ENCODE results near the gene GPR68.

The GPR68 gene

DNA sequence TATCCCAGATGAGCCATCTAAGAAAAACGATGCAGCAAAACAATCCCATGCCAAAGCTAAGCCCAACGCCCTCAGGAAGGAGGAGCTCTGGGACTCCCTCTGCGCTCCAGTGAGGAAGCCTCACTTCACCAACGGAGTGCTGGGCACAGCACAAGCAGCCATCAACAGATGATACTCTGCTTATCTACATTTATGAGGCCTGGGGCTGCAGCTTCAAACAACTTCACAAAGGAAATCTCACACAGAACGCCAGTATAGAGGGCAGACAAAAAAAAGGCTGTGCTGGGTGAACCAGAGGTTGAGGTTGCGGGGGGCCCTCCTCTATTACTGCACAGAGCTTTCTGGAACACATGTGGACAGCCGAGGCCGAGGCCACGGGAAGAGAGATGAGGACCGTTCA is 34.9 kb upstream of the GPR68 start:
- Histone ChIP-seq H3K4me3 (ENCODE audit: low read length, poor library complexity, severe bottlenecking) (no peak overlapping the region), H3K9me2 (replicated peaks; ENCODE audit: low read depth, low read length) (no peaks in the 10 kb centered on the region), H4K20me1 (ENCODE audit: insufficient read depth, low read length, poor library complexity, severe bottlenecking) (no peaks in the 10 kb centered on the region), H3K27me3 (ENCODE audit: insufficient read depth, low read length, poor library complexity, severe bottlenecking) (no peaks in the 10 kb centered on the region), H3K79me2 (ENCODE audit: insufficient read depth, low read length) (no peaks in the 10 kb centered on the region), H3K4me1 (ENCODE audit: insufficient read depth, low read length, poor library complexity, severe bottlenecking) (peaks cover 17% of the 10 kb centered on the region), H3K9me3 (ENCODE audit: insufficient read depth, low read depth, low read length) (no peaks in the 10 kb centered on the region), H3F3A (ENCODE audit: low read depth) (no peaks in the 10 kb centered on the region), H3K4me2 (ENCODE audit: low read depth, low read length, poor library complexity, severe bottlenecking) (no peak overlapping the region), H2AFZ (ENCODE audit: low read length) (no peak overlapping the region), H3K36me3 (ENCODE audit: insufficient read depth, low read length) (peaks cover 95% of the 10 kb centered on the region), H3K9ac (ENCODE audit: low read depth, low read length, poor library complexity, severe bottlenecking) (no peak overlapping the region)
- TF ChIP-seq CTCF (conservative IDR thresholded peaks at IDR 0.05; ENCODE audit: low read length), result no peak
- no peak for TF ChIP-seq EZH2phosphoT487 (IDR thresholded peaks at IDR 0.05; ENCODE audit: borderline replicate concordance)

- H3K79me2 ChIP-seq (ENCODE audit: insufficient read depth, low read length), result no peaks in the 10 kb centered on the region
- no peak overlapping the region for H3K4me3 ChIP-seq (ENCODE audit: low read length, poor library complexity, severe bottlenecking)
- no peak overlapping the region for H2AFZ ChIP-seq (ENCODE audit: low read length)
- no peak for TF ChIP-seq CTCF (conservative IDR thresholded peaks at IDR 0.05; ENCODE audit: low read length)
- TF ChIP-seq EZH2phosphoT487 (IDR thresholded peaks at IDR 0.05; ENCODE audit: borderline replicate concordance), result no peak
- H3K9me2 ChIP-seq (replicated peaks; ENCODE audit: low read depth, low read length), result no peaks in the 10 kb centered on the region
- H3K9ac ChIP-seq (ENCODE audit: low read depth, low read length, poor library complexity, severe bottlenecking), result no peak overlapping the region
- H3K9me3 ChIP-seq (ENCODE audit: insufficient read depth, low read depth, low read length), result no peaks in the 10 kb centered on the region
- no peak overlapping the region for H3K4me2 ChIP-seq (ENCODE audit: low read depth, low read length, poor library complexity, severe bottlenecking)
- no peaks in the 10 kb centered on the region for H3K27me3 ChIP-seq (ENCODE audit: insufficient read depth, low read length, poor library complexity, severe bottlenecking)
- H3K4me1 ChIP-seq (ENCODE audit: insufficient read depth, low read length, poor library complexity, severe bottlenecking), result peaks cover 8% of the 10 kb centered on the region
- no peaks in the 10 kb centered on the region for H4K20me1 ChIP-seq (ENCODE audit: insufficient read depth, low read length, poor library complexity, severe bottlenecking)
- peaks cover 95% of the 10 kb centered on the region for H3K36me3 ChIP-seq (ENCODE audit: insufficient read depth, low read length)
- H3F3A ChIP-seq (ENCODE audit: low read depth), result no peaks in the 10 kb centered on the region
Measured at GRCh38 chr14:91278383-91278715, 33.8 kb upstream of the GPR68 start.

DNA sequence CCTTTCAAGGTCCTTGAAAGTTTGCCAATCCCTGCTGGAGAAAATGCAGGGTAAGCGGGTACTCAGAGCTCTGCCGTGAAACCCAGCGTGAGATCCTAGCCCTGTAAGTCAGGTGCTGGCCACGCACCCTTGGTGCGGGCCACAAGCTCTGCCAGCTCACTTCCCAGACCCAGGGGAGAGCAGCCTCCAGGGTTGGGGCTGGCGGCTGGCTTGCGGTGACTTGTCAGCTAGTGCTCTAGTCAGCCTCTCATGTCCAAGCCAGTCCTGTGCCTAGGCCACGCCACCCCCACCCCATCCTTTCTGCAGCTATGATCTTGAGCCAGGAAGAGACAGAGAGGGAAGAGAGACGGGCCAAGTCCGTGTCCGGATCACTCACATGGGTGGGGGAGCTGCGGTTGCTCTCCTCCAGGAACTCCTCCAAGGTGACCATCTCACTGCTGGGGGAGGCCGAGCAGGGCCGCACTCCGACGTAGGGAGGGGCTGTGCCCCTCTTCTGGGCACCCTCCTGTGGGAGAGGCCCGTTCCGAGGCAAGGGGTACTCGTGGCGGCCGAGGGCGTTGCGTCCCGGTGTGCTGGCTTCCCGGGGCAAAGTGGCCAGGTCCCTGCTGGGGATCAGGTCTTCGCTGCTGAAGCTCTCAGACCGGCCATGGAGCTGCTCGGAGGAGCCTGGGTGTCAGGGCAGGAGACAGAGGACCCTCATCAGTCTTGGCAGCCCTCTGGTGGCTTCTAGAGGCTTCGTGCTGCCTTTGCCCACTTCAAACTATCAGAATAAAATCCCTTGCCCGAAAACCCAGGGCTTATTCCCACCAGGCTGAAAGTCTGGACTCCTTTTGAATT is 33.3 kb upstream of the GPR68 start:
- Histone ChIP-seq H3K79me2 (ENCODE audit: insufficient read depth, low read length) (no peaks in the 10 kb centered on the region), H3K4me1 (ENCODE audit: insufficient read depth, low read length, poor library complexity, severe bottlenecking) (peaks cover 5% of the 10 kb centered on the region), H3K4me3 (ENCODE audit: low read length, poor library complexity, severe bottlenecking) (no peak overlapping the region), H3K9me3 (ENCODE audit: insufficient read depth, low read depth, low read length) (no peaks in the 10 kb centered on the region), H3K9ac (ENCODE audit: low read depth, low read length, poor library complexity, severe bottlenecking) (no peak overlapping the region), H4K20me1 (ENCODE audit: insufficient read depth, low read length, poor library complexity, severe bottlenecking) (no peaks in the 10 kb centered on the region), H3K4me2 (ENCODE audit: low read depth, low read length, poor library complexity, severe bottlenecking) (no peak overlapping the region), H3K9me2 (replicated peaks; ENCODE audit: low read depth, low read length) (no peaks in the 10 kb centered on the region), H2AFZ (ENCODE audit: low read length) (no peak overlapping the region), H3F3A (ENCODE audit: low read depth) (no peaks in the 10 kb centered on the region), H3K27me3 (ENCODE audit: insufficient read depth, low read length, poor library complexity, severe bottlenecking) (no peaks in the 10 kb centered on the region), H3K36me3 (ENCODE audit: insufficient read depth, low read length) (peaks cover 96% of the 10 kb centered on the region)
- TF ChIP-seq EZH2phosphoT487 (IDR thresholded peaks at IDR 0.05; ENCODE audit: borderline replicate concordance), result no peak
- no peak for TF ChIP-seq CTCF (conservative IDR thresholded peaks at IDR 0.05; ENCODE audit: low read length)
